ENCODE data around the gene RNF213.

DNA sequence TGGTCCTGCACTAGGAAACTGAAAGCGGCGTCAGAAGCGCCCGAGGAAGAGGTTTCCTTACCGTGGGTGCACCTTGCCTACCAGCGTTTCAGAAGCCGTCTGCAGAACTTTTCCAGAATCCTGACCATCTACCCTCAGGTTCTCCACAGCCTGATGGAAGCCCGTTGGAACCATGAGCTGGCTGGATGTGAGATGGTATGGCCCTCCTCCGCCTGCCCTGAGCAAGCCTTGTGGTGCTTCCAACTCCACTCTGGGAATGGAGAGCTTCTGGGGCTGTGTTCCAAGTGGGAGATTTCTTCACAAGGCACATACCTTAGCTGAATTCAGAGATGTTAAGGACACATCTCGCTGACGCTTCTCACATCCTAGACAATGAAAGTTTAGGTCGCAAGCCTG lies 102.5 kb downstream of the RNF213 start:
- TF ChIP-seq, protein P1, sequence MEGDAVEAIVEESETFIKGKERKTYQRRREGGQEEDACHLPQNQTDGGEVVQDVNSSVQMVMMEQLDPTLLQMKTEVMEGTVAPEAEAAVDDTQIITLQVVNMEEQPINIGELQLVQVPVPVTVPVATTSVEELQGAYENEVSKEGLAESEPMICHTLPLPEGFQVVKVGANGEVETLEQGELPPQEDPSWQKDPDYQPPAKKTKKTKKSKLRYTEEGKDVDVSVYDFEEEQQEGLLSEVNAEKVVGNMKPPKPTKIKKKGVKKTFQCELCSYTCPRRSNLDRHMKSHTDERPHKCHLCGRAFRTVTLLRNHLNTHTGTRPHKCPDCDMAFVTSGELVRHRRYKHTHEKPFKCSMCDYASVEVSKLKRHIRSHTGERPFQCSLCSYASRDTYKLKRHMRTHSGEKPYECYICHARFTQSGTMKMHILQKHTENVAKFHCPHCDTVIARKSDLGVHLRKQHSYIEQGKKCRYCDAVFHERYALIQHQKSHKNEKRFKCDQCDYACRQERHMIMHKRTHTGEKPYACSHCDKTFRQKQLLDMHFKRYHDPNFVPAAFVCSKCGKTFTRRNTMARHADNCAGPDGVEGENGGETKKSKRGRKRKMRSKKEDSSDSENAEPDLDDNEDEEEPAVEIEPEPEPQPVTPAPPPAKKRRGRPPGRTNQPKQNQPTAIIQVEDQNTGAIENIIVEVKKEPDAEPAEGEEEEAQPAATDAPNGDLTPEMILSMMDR (IDR thresholded peaks at IDR 0.05; ENCODE audit: control extremely low read depth in 1 of 3, insufficient read depth in 1 of 3, low read depth in 1 of 3, low read length in 3 of 3), result no peak
- TF ChIP-seq POLR2A (IDR thresholded peaks at IDR 0.05; ENCODE audit: control extremely low read depth in 1 of 2, low read depth in 2 of 2, low read length in 2 of 2), result no peak
- no peak for TF ChIP-seq EP300 (IDR thresholded peaks at IDR 0.05; ENCODE audit: borderline replicate concordance in 1 of 2, low read depth in 2 of 2, low read length in 2 of 2)
- TF ChIP-seq, protein P2, sequence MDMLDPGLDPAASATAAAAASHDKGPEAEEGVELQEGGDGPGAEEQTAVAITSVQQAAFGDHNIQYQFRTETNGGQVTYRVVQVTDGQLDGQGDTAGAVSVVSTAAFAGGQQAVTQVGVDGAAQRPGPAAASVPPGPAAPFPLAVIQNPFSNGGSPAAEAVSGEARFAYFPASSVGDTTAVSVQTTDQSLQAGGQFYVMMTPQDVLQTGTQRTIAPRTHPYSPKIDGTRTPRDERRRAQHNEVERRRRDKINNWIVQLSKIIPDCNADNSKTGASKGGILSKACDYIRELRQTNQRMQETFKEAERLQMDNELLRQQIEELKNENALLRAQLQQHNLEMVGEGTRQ (IDR thresholded peaks at IDR 0.05; ENCODE audit: low read length), result no peak
- TF ChIP-seq MAFK (IDR thresholded peaks at IDR 0.05; ENCODE audit: low read depth, low read length), result no peak
- no peak for TF ChIP-seq KDM1A (IDR thresholded peaks at IDR 0.05; ENCODE audit: borderline replicate concordance, low read length)
- TF ChIP-seq NANOG (IDR thresholded peaks at IDR 0.05; ENCODE audit: insufficient read depth, low read depth, low read length, poor library complexity, severe bottlenecking), result no peak
- TF ChIP-seq NRF1 (IDR thresholded peaks at IDR 0.05; ENCODE audit: low read depth, low read length), result no peak
- TF ChIP-seq CBX5 (IDR thresholded peaks at IDR 0.05; ENCODE audit: low read depth, low read length), result no peak
- no peak for TF ChIP-seq EZH2 (IDR thresholded peaks at IDR 0.05; ENCODE audit: low read depth, low read length, severe bottlenecking)
- no peak for TF ChIP-seq GTF2F1 (IDR thresholded peaks at IDR 0.05; ENCODE audit: borderline replicate concordance, low read depth, low read length)
- TF ChIP-seq PHF8 (conservative IDR thresholded peaks at IDR 0.05; ENCODE audit: low read depth, low read length), result no peak

All from H1 (cell line).